22Rv1 (cell line): ENCODE measurements around the gene TDRD1.

ENCODE experiments used
- H3K27ac ChIP-seq: fragments of 450-650 bp; 2 replicates; pipeline ENCODE4 v1.5.1; 2017
- CTCF ChIP-seq: fragments of 450-650 bp; IDR thresholded peaks from 2 replicates; pipeline ENCODE4 v1.5.1; 2017; ENCODE audit warnings: mild to moderate bottlenecking
- ZFX ChIP-seq: fragments of 450-650 bp; IDR thresholded peaks from 2 replicates; pipeline ENCODE4 v1.6.1; 2017; ENCODE audit warnings: antibody characterized with exemption, borderline replicate concordance

Gene TDRD1

GRCh38 chr10:114167985-114168384 lies 11.2 kb upstream of the TDRD1 start:
- TF ChIP-seq ZFX (no peak), CTCF (no peak)
- no peak overlapping the region for H3K27ac ChIP-seq

DNA sequence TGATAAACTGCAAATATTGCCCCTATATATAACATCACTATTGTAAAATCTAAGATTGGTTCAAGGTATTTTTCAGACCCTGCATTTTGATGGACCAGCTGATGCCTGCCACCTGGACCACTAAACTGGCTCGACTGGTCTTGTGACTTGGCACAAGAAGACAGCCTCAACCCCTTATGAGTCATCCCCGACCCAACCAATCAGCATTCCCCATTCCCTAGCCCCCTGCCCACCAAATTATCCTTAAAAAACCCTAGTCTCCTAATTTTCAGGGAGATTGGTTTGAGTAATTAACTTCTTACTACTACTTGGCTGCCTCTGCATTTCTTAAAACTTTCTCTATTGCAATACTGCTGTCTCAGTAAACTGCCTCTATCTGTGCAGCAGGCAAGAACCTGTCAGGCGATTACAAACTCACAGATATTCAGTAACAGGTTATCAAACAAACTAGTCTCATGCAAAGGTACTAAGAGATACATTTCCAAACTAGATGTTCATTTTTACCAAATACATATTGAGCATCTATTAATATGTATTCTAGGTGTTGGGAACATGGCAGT lies 10.6 kb upstream of the TDRD1 start:
- TF ChIP-seq CTCF (no peak), ZFX (no peak)
- no peak overlapping the region for H3K27ac ChIP-seq

- no peak for TF ChIP-seq CTCF
- TF ChIP-seq ZFX = no peak
- peak overlapping the region; percentile 68; the same call in 1 of the 2 replicates for H3K27ac ChIP-seq
Observed at GRCh38 chr10:114172216-114172615, 6.9 kb upstream of the TDRD1 start.

DNA sequence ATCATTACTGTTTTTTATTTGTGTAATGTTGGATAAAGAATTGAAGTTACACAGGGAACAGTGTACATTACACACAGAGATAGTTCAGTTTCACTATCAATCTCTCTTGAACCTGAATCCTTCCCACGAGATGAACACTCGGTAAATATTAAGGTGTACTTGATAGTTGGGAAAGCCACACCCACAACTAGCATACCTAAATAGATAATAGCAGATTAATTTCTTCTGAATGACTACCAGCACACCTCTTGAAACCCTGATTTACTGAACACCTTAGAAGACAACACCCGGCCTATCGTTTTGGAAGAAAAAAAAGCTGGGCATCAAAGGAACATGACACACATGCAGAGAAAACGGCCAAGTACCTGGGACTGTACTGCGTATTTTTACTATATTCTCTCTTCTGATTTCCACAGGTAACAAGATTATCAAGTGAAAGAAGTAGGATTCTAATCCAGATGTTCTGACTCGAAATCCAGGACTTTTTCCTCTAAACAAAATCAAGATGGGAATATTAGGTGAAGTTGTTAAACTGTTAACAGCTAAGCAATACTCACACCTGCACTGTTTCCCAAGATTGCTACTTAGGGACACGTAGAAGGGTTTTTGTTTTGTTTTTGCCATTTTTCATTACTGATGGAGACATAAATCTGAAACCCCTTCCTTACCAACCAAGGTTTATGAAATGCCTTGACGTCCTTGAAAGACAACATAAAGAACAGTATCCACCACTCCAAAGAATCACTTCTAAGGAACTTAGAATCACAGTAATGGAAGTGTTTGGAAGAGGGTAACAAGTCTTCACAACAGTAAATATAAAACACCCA lies 6.2 kb upstream of the TDRD1 start:
- peak overlapping the region; percentile 68 for H3K27ac ChIP-seq
- TF ChIP-seq CTCF (no peak), ZFX (no peak)

GRCh38 chr10:114173603-114173920 lies 5.6 kb upstream of the TDRD1 start:
- TF ChIP-seq ZFX (no peak), CTCF (no peak)
- H3K27ac ChIP-seq = peak overlapping the region; percentile 68

DNA sequence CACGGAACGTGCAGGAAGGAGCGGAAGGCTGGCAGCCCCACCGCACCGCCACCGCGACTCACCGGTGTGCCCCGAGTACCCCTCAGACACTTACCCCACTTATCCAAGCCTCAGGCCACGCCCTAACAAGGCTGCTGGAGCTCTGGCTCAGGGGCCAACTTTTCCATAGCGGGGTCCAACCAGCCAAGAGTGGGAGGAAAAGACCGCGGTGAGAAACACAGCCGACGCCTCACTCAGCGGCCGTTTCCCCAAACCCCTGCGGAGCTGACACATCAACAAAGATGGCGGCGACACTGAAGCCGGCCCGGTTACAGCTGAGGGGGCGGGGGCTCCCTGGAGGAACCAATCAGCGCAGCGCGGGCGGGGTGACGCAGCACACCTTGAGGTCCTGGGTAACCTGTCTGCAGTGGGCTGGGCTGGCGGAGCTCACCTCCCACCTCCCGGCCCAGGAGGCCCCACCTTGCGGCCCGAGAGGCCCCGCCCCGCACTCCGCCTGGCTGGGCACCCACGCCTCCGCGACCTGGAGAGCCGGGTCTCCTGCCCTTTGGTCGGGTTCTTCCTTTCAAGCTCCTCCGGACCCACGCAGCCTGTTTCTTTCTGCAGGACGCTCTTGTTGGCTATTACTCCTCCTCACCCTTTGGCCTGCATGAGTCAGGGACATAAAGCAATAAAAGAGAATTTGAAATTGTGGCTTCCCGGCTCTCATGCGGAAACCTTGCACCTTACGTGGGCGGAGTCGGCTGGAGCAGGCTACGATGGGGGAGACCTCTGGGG lies 5.0 kb upstream of the TDRD1 start, which contains the start of gene CCDC186:
CCDC186 (minus strand) TSS at position 283 of the 774 bp plus-strand sequence. CDS start 10,935 bp downstream, outside the sequence.
- no peak for TF ChIP-seq ZFX
- TF ChIP-seq CTCF = no peak
- peak within 1 kb of the TSS; percentile 68 for H3K27ac ChIP-seq
